GM12878 (cell line): ENCODE results near the gene WDR43. TPM values are rescaled to one million over a fixed set of nuclear protein-coding genes. Genes with fewer than 3 reads are reported as not detected.

ENCODE experiments used
- ATAC-seq: fragments of 200-7000 bp; cut with Tn5 transposase; 3 replicates; pipeline ENCODE4 v1.9.1; 2020; ENCODE audit warnings: mild to moderate bottlenecking, moderate library complexity
- BruUV-seq: library from RNA; stranded (reverse); fragments of 400-500 nt; replicated peaks from 2 replicates; lab custom pipeline; 2021; lab: Mats Ljungman, UMichigan
- CTCF ChIA-PET: fragments of 300-600 bp; sonication (Branson Sonifier 250); formaldehyde crosslinking; extraction: SDS; loops from one replicate; lab custom pipeline; 2021; ENCODE audit warnings: inconsistent platforms; lab: Yijun Ruan, JAX
- POLR2A ChIA-PET: fragments of 350-600 bp; formaldehyde crosslinking; extraction: SDS; loops from one replicate; lab custom pipeline; 2021; ENCODE audit warnings: inconsistent platforms; lab: Charles Lee
- RAD21 ChIA-PET: fragments of 300-600 bp; sonication (Branson Sonifier 250); formaldehyde crosslinking; loops from one replicate; lab custom pipeline; 2023; ENCODE audit warnings: antibody characterized with exemption; ENCODE audit not compliant: unreplicated experiment; lab: Charles Lee
- SMC1A ChIA-PET: fragments of 300-600 bp; sonication (Branson Sonifier 250); formaldehyde crosslinking; loops from one replicate; lab custom pipeline; 2023; ENCODE audit not compliant: unreplicated experiment, uncharacterized antibody; lab: Charles Lee
- DNase-seq: peaks from one replicate; pipeline ENCODE4 v3.0.0-alpha.2; 2011; ENCODE audit warnings: low read depth, low spot score
- FAIRE-seq: peaks from 3 replicates; lab custom pipeline; 2011; peaks lifted over from hg19 to GRCh38; lab: Jason Lieb, UNC
- H2AFZ ChIP-seq: 2 replicates; pipeline ENCODE4 v1.6.0; 2011; ENCODE audit warnings: low read depth, low read length, control low read depth; ENCODE audit not compliant: control insufficient read depth
- H3K27ac ChIP-seq: 2 replicates; pipeline ENCODE4 v1.5.1; 2011; ENCODE audit warnings: control low read depth; ENCODE audit not compliant: control insufficient read depth, insufficient read depth
- H3K27me3 ChIP-seq, 2 experiments: replicated peaks in 1 of 2; 2 replicates each; pipeline versions ENCODE4 v1.6.0 to v1.6.1; 2011; ENCODE audit warnings: low read length in 1 of 2; ENCODE audit not compliant: control insufficient read depth in 2 of 2, insufficient read depth in 2 of 2
- H3K36me3 ChIP-seq, 2 experiments: 2 replicates each; pipeline ENCODE4 v1.5.1; 2011; ENCODE audit warnings: low read length in 1 of 2; ENCODE audit not compliant: control insufficient read depth in 2 of 2, insufficient read depth in 2 of 2
- H3K4me1 ChIP-seq: 2 replicates; pipeline ENCODE4 v1.6.1; 2011; ENCODE audit warnings: mild to moderate bottlenecking, low read length, moderate library complexity, mixed read lengths; ENCODE audit not compliant: control insufficient read depth, insufficient read depth
- H3K4me2 ChIP-seq: 2 replicates; pipeline ENCODE4 v1.6.0; 2011; ENCODE audit warnings: control low read depth; ENCODE audit not compliant: control insufficient read depth, insufficient read depth
- H3K4me3 ChIP-seq: fragments of 200-600 bp; sonication (generic); 2 replicates; pipeline ENCODE4 v1.5.1; 2016
- H3K79me2 ChIP-seq: 2 replicates; pipeline ENCODE4 v1.6.0; 2011; ENCODE audit warnings: low read length; ENCODE audit not compliant: control insufficient read depth, insufficient read depth
- H3K9ac ChIP-seq: 2 replicates; pipeline ENCODE4 v1.8.0; 2011; ENCODE audit warnings: low read length, control low read depth, mixed read lengths; ENCODE audit not compliant: control insufficient read depth, insufficient read depth
- H3K9me3 ChIP-seq: replicated peaks from 3 replicates; pipeline ENCODE4 v1.5.1; 2011; ENCODE audit warnings: mild to moderate bottlenecking, low read length; ENCODE audit not compliant: control insufficient read depth, insufficient read depth
- H4K20me1 ChIP-seq: 2 replicates; pipeline ENCODE4 v1.6.0; 2011; ENCODE audit not compliant: control insufficient read depth, insufficient read depth
- HDAC2 ChIP-seq: fragments of 200-600 bp; sonication (generic); IDR thresholded peaks from 2 replicates; pipeline ENCODE4 v1.6.1; 2017
- JUNB ChIP-seq: IDR thresholded peaks from 2 replicates; pipeline ENCODE4 v1.6.1; 2016; ENCODE audit warnings: antibody characterized with exemption, mild to moderate bottlenecking
- MAX ChIP-seq: IDR thresholded peaks from 2 replicates; pipeline ENCODE4 v1.6.1; 2012; ENCODE audit warnings: low read depth, low read length, improper control_type of control experiment
- MXI1 ChIP-seq: fragments of 150-350 bp; IDR thresholded peaks from 2 replicates; pipeline ENCODE4 v1.6.1; 2011; ENCODE audit warnings: low read depth, mild to moderate bottlenecking, inconsistent platforms, low read length, improper control_type of control experiment
- MYC ChIP-seq: IDR thresholded peaks from 2 replicates; pipeline ENCODE4 v1.6.1; 2011; ENCODE audit warnings: mild to moderate bottlenecking, low read length, moderate library complexity, inconsistent platforms; ENCODE audit not compliant: insufficient read depth, insufficient replicate concordance, insufficient read length, severe bottlenecking
- PKNOX1 ChIP-seq: fragments of 450-650 bp; IDR thresholded peaks from 2 replicates; pipeline ENCODE4 v1.6.1; 2016; ENCODE audit warnings: mild to moderate bottlenecking
- RAD51 ChIP-seq: fragments of 450-650 bp; IDR thresholded peaks from 2 replicates; pipeline ENCODE4 v1.6.1; 2016; ENCODE audit warnings: moderate library complexity, mild to moderate bottlenecking, inconsistent platforms
- SIX5 ChIP-seq: IDR thresholded peaks from 2 replicates; pipeline ENCODE4 v1.6.1; 2011; ENCODE audit warnings: mild to moderate bottlenecking, low read depth, low read length, moderate library complexity; ENCODE audit not compliant: severe bottlenecking
- USF1 ChIP-seq: IDR thresholded peaks from 2 replicates; pipeline ENCODE4 v1.6.1; 2011; ENCODE audit warnings: borderline replicate concordance, low read depth, mild to moderate bottlenecking, moderate library complexity, mixed read lengths, low read length; ENCODE audit not compliant: insufficient read depth; ENCODE audit errors: extremely low read length
- USF2 ChIP-seq: IDR thresholded peaks from 2 replicates; pipeline ENCODE4 v1.6.1; 2011; ENCODE audit warnings: low read depth, low read length, improper control_type of control experiment, borderline replicate concordance
- YY1 ChIP-seq: IDR thresholded peaks from 2 replicates; pipeline ENCODE4 v1.6.1; 2011; ENCODE audit warnings: low read depth, mild to moderate bottlenecking, low read length
- ZNF384 ChIP-seq: IDR thresholded peaks from 2 replicates; pipeline ENCODE4 v1.6.1; 2012; ENCODE audit warnings: low read depth, mild to moderate bottlenecking, low read length, improper control_type of control experiment, borderline replicate concordance
- WGBS: methylation state at CpG from one replicate; pipeline ENCODE4 v1.1.6; 2016; ENCODE audit warnings: low lambda C conversion rate; ENCODE audit not compliant: insufficient replicate concordance, insufficient coverage; ENCODE audit errors: missing lambda C conversion rate; 5-methylcytosine and 5-hydroxymethylcytosine counted together
- in situ Hi-C: fragments of 300-500 bp; cut with MboI; formaldehyde crosslinking; loops from 9 replicates; pipeline ENCODE4 v1.14.3; 2018; ENCODE audit warnings: mixed read lengths
- intact Hi-C: fragments of 100-400 bp; cut with micrococcal nuclease; formaldehyde crosslinking; loops from one replicate; pipeline ENCODE4 v1.14.2; 2022; ENCODE audit not compliant: unreplicated experiment
- polyA plus RNA-seq, 11 experiments: library from polyadenylated mRNA; depleted of rRNA in 4 of 11; unstranded in 6 of 11; stranded (reverse) in 5 of 11; fragments of >200 nt; fragmentation: Nextera tagmentation in 4 of 11; fragmentation: Illumina TruSeq in 1 of 11; extraction: Ambion mirVana in 4 of 11; extraction: Trizol in 1 of 11; gene quantifications; 1 replicate in 1 of 11; 2 replicates in 10 of 11; pipeline versions ENCODE4 v1.2.1 to v1.2.3, GENCODE V29; 2011 to 2016; ENCODE audit warnings: inconsistent platforms in 2 of 11, missing spikeins in 2 of 11, low read depth in 1 of 11
- total RNA-seq, 4 experiments: library from RNA; depleted of rRNA in 3 of 4; stranded (reverse); fragments of >200 nt in 3 of 4; fragmentation: Illumina TruSeq in 1 of 4; extraction: Trizol in 1 of 4; gene quantifications; 2 replicates each; pipeline versions ENCODE4 v1.2.1 to v1.2.3, GENCODE V29; 2013 to 2021

Gene WDR43
- total and polyA plus RNA-seq, 10 of the 15 experiments (the other 5 are each of a cell fraction or from before 2014, with no cell fraction given), result 39.3 to 153 (median 81.9) TPM

GRCh38 chr2:28895189-28895893 lies 874 bp downstream of the WDR43 start:
- peaks cover 59% of the 10 kb centered on the region for H3K79me2 ChIP-seq
- RAD21 ChIA-PET, result interaction anchor here (1.0 kb wide), 1 partner anchor 25 kb away, joined by 3 read pairs; the partner anchor contains the start of gene TRMT61B
- H2AFZ ChIP-seq, result no peak overlapping the region
- FAIRE-seq (no peak), DNase-seq (no peak), ATAC-seq (peak; percentile 57)
- TF ChIP-seq JUNB, result no peak
- peak; percentile 60 for TF ChIP-seq RAD51
- TF ChIP-seq MAX, result peak; percentile 57
- TF ChIP-seq YY1, result peak; percentile 68
- no peak for TF ChIP-seq ZNF384
- peak; percentile 46 for TF ChIP-seq USF1
- peak; percentile 55 for TF ChIP-seq PKNOX1
- peak; percentile 9; the same call in 1 of the 2 replicates for TF ChIP-seq USF2
- TF ChIP-seq SIX5, result no peak
- no peak for TF ChIP-seq HDAC2
- TF ChIP-seq MXI1, result peak; percentile 90
- peak; percentile 10 for TF ChIP-seq MYC
- H3K27ac ChIP-seq, result peak overlapping the region; percentile 88
- no peaks in the 10 kb centered on the region for H3K4me1 ChIP-seq
- H3K9ac ChIP-seq, result peak overlapping the region; percentile 91
- CTCF ChIA-PET, result interaction anchor here (1.3 to 2.5 kb wide), 3 partner anchors 9 to 25 kb away, joined by 4 to 11 read pairs (median 7); partner anchors contain the start of gene TRMT61B
- BruUV-seq, result no TSS peak
- SMC1A ChIA-PET, result interaction anchor here (1.0 to 1.6 kb wide), 3 partner anchors 25 to 28 kb away, joined by 3 to 8 read pairs (median 3); partner anchors contain the start of gene TRMT61B
- in situ Hi-C loops (no loop called here), intact Hi-C loops (loop anchor here (5.0 to 10.0 kb wide), 2 partner anchors 141 to 328 kb away; partner anchors contain the start of gene PPP1CB)
- no peaks in the 10 kb centered on the region for H4K20me1 ChIP-seq
- H3K9me3 ChIP-seq, result no peaks in the 10 kb centered on the region
- peak overlapping the region; percentile 52 for H3K4me2 ChIP-seq
- no peaks in the 10 kb centered on the region for H3K36me3 ChIP-seq
- POLR2A ChIA-PET, result interaction anchor here (0.9 to 2.6 kb wide), 4 partner anchors 10 to 25 kb away, joined by 3 to 13 read pairs (median 11); partner anchors contain the start of gene TRMT61B
- H3K4me3 ChIP-seq, result peak overlapping the region; percentile 97
- under 1% methylated on average over 19 of the region's 19 CpGs for WGBS
- no peaks in the 10 kb centered on the region for H3K27me3 ChIP-seq
